Neural progenitor cell (in vitro differentiated cells): ENCODE results near the gene SUMO3. TPM values are rescaled to one million over a fixed set of nuclear protein-coding genes. Genes with fewer than 3 reads are reported as not detected.

ENCODE experiments used
- DNase-seq: peaks from one replicate; pipeline ENCODE4 v3.0.0-alpha.2; 2016; ENCODE audit warnings: low spot score
- H2AFZ ChIP-seq: fragments of 200-600 bp; sonication (generic); replicated peaks from 2 replicates; pipeline ENCODE4 v1.6.1; 2016; ENCODE audit warnings: antibody characterized with exemption
- H3F3A ChIP-seq: fragments of 200-600 bp; sonication (generic); 2 replicates; pipeline ENCODE4 v1.6.1; 2016; ENCODE audit warnings: antibody characterized with exemption, low read depth
- H3K27ac ChIP-seq: fragments of 200-600 bp; sonication (generic); 2 replicates; pipeline ENCODE4 v1.5.1; 2016; ENCODE audit warnings: mild to moderate bottlenecking
- H3K27me3 ChIP-seq: fragments of 200-600 bp; sonication (generic); 2 replicates; pipeline ENCODE4 v1.6.1; 2016; ENCODE audit warnings: mild to moderate bottlenecking, moderate library complexity
- H3K36me3 ChIP-seq: fragments of 200-600 bp; sonication (generic); 2 replicates; pipeline ENCODE4 v1.5.1; 2016
- H3K4me1 ChIP-seq: fragments of 200-600 bp; sonication (generic); 2 replicates; pipeline ENCODE4 v1.6.1; 2016; ENCODE audit warnings: mixed run types
- H3K4me2 ChIP-seq: fragments of 200-600 bp; sonication (generic); 2 replicates; pipeline ENCODE4 v1.6.1; 2016
- H3K4me3 ChIP-seq: fragments of 200-600 bp; sonication (generic); 2 replicates; pipeline ENCODE4 v1.5.1; 2016
- H3K79me2 ChIP-seq: fragments of 200-600 bp; sonication (generic); 2 replicates; pipeline ENCODE4 v1.6.1; 2016; ENCODE audit warnings: low read depth
- H3K9ac ChIP-seq: fragments of 200-600 bp; sonication (generic); 2 replicates; pipeline ENCODE4 v1.6.1; 2016
- H3K9me3 ChIP-seq: fragments of 200-600 bp; sonication (generic); 2 replicates; pipeline ENCODE4 v1.5.1; 2016; ENCODE audit warnings: low read depth
- H4K20me1 ChIP-seq: fragments of 200-600 bp; sonication (generic); 2 replicates; pipeline ENCODE4 v1.6.1; 2016; ENCODE audit warnings: low read depth
- H3K27ac Mint-ChIP-seq: 3 replicates; pipeline ENCODE4 v1.8.0; 2021; ENCODE audit warnings: mixed read lengths
- H3K27me3 Mint-ChIP-seq: 2 replicates; pipeline ENCODE4 v1.8.0; 2022; ENCODE audit warnings: low read depth, mild to moderate bottlenecking, inconsistent platforms, moderate library complexity, mixed read lengths; ENCODE audit not compliant: insufficient read depth
- H3K36me3 Mint-ChIP-seq: 3 replicates; pipeline ENCODE4 v1.8.0; 2021; ENCODE audit warnings: mixed read lengths
- H3K4me1 Mint-ChIP-seq: 3 replicates; pipeline ENCODE4 v1.8.0; 2021; ENCODE audit warnings: mixed read lengths
- H3K4me3 Mint-ChIP-seq: 3 replicates; pipeline ENCODE4 v1.8.0; 2021; ENCODE audit warnings: mild to moderate bottlenecking, moderate library complexity, mixed read lengths
- H3K9me3 Mint-ChIP-seq: 3 replicates; pipeline ENCODE4 v1.8.0; 2020; ENCODE audit warnings: mixed read lengths
- EZH2 ChIP-seq: fragments of 200-600 bp; sonication (generic); IDR thresholded peaks from 2 replicates; pipeline ENCODE4 v1.6.1; 2017; ENCODE audit warnings: antibody characterized with exemption, mild to moderate bottlenecking, moderate library complexity
- EZH2phosphoT487 ChIP-seq: fragments of 200-600 bp; sonication (generic); IDR thresholded peaks from 2 replicates; pipeline ENCODE4 v1.6.1; 2017; ENCODE audit warnings: antibody characterized with exemption
- total RNA-seq: library from RNA; depleted of rRNA; stranded (reverse); fragments of >200 nt; gene quantifications from 2 replicates; pipeline ENCODE4 v1.2.3, GENCODE V29; 2015; ENCODE audit warnings: low replicate concordance
- TF ChIP-seq, protein P1 (sequence below): fragments of 200-600 bp; sonication (generic); IDR thresholded peaks from 2 replicates; pipeline ENCODE4 v1.5.1; 2017; ENCODE audit warnings: antibody characterized with exemption, mild to moderate bottlenecking

SUMO3 gene
- total RNA-seq, 1 donor from 2014 or later, result 135 TPM

GRCh38 chr21:44792702-44793591 is 24.9 kb downstream of the SUMO3 start:
- Histone ChIP-seq H3K36me3 (peaks cover 1% of the 10 kb centered on the region), H4K20me1 (peaks cover 14% of the 10 kb centered on the region), H3K27me3 (no peaks in the 10 kb centered on the region), H3K4me2 (no peak overlapping the region), H3K9ac (no peak overlapping the region), H3K4me1 (no peaks in the 10 kb centered on the region), H3K79me2 (peaks cover 96% of the 10 kb centered on the region), H3K4me3 (no peak overlapping the region), H3K27ac (no peak overlapping the region), H3F3A (peaks cover 8% of the 10 kb centered on the region), H2AFZ (no peak overlapping the region), H3K9me3 (no peaks in the 10 kb centered on the region)
- DNase-seq, result peak; percentile 78
- no peak overlapping the region for H3K27ac Mint-ChIP-seq
- TF ChIP-seq, protein P1, sequence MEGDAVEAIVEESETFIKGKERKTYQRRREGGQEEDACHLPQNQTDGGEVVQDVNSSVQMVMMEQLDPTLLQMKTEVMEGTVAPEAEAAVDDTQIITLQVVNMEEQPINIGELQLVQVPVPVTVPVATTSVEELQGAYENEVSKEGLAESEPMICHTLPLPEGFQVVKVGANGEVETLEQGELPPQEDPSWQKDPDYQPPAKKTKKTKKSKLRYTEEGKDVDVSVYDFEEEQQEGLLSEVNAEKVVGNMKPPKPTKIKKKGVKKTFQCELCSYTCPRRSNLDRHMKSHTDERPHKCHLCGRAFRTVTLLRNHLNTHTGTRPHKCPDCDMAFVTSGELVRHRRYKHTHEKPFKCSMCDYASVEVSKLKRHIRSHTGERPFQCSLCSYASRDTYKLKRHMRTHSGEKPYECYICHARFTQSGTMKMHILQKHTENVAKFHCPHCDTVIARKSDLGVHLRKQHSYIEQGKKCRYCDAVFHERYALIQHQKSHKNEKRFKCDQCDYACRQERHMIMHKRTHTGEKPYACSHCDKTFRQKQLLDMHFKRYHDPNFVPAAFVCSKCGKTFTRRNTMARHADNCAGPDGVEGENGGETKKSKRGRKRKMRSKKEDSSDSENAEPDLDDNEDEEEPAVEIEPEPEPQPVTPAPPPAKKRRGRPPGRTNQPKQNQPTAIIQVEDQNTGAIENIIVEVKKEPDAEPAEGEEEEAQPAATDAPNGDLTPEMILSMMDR, result peak; percentile 90
- TF ChIP-seq EZH2 (no peak), EZH2phosphoT487 (no peak)
- H3K4me3 Mint-ChIP-seq, result no peak overlapping the region
- no peaks in the 10 kb centered on the region for H3K27me3 Mint-ChIP-seq
- H3K36me3 Mint-ChIP-seq, result peaks cover 33% of the 10 kb centered on the region
- H3K9me3 Mint-ChIP-seq, result no peaks in the 10 kb centered on the region
- no peaks in the 10 kb centered on the region for H3K4me1 Mint-ChIP-seq

DNA sequence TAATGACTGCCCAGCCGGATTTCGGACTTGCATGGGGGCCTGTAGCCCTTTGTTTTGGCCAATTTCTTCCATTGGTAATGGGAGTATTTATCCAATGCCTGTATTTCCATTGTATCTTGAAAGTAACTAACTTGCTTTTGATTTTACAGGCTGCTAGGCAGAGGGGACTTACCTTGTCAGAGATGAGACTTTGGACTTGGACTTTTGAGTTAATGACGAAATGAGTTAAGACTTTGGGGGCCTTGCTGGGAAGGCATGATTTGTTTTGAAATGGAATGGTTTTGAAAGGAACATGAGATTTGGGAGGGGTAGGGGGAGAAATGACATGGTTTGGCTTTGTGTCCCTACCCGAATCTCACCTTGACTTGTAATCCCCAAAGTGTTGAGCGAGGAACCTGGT is 25.9 kb downstream of the SUMO3 start:
- Mint-ChIP-seq H3K9me3 (no peaks in the 10 kb centered on the region), H3K4me3 (no peak overlapping the region), H3K4me1 (no peaks in the 10 kb centered on the region), H3K27ac (no peak overlapping the region), H3K36me3 (peaks cover 33% of the 10 kb centered on the region), H3K27me3 (no peaks in the 10 kb centered on the region)
- H4K20me1 ChIP-seq, result peaks cover 14% of the 10 kb centered on the region
- peaks cover 8% of the 10 kb centered on the region for H3F3A ChIP-seq
- H3K36me3 ChIP-seq, result peaks cover 4% of the 10 kb centered on the region
- peaks cover 96% of the 10 kb centered on the region for H3K79me2 ChIP-seq
- H3K4me3 ChIP-seq, result no peak overlapping the region
- no peak for DNase-seq
- TF ChIP-seq EZH2 (no peak), EZH2phosphoT487 (no peak)
- TF ChIP-seq, protein P1, result no peak
- H3K4me2 ChIP-seq, result no peak overlapping the region
- no peak overlapping the region for H2AFZ ChIP-seq
- H3K9ac ChIP-seq, result no peak overlapping the region
- H3K9me3 ChIP-seq, result no peaks in the 10 kb centered on the region
- no peaks in the 10 kb centered on the region for H3K4me1 ChIP-seq
- H3K27ac ChIP-seq, result no peak overlapping the region
- no peaks in the 10 kb centered on the region for H3K27me3 ChIP-seq

GRCh38 chr21:44791246-44791645 is 26.6 kb downstream of the SUMO3 start:
- Mint-ChIP-seq H3K27me3 (no peaks in the 10 kb centered on the region), H3K27ac (no peak overlapping the region), H3K9me3 (no peaks in the 10 kb centered on the region), H3K4me3 (no peak overlapping the region), H3K36me3 (peaks cover 25% of the 10 kb centered on the region), H3K4me1 (no peaks in the 10 kb centered on the region)
- peaks cover 8% of the 10 kb centered on the region for H3F3A ChIP-seq
- peaks cover 96% of the 10 kb centered on the region for H3K79me2 ChIP-seq
- H4K20me1 ChIP-seq, result peaks cover 9% of the 10 kb centered on the region
- no peaks in the 10 kb centered on the region for H3K27me3 ChIP-seq
- no peaks in the 10 kb centered on the region for H3K4me1 ChIP-seq
- no peaks in the 10 kb centered on the region for H3K9me3 ChIP-seq
- no peak overlapping the region for H3K4me2 ChIP-seq
- DNase-seq, result no peak
- no peak for TF ChIP-seq EZH2
- no peak for TF ChIP-seq EZH2phosphoT487
- TF ChIP-seq, protein P1, result no peak
- peaks cover 4% of the 10 kb centered on the region for H3K36me3 ChIP-seq
- no peak overlapping the region for H3K9ac ChIP-seq
- no peak overlapping the region for H2AFZ ChIP-seq
- H3K4me3 ChIP-seq, result no peak overlapping the region
- no peak overlapping the region for H3K27ac ChIP-seq
